ENCODE data around the gene ADPGK. TPM values are rescaled to one million over a fixed set of nuclear protein-coding genes. Genes with fewer than 3 reads are reported as not detected.

The ADPGK gene
- total and polyA plus RNA-seq, 5 donors from 2014 or later: 66.3 to 99.0 (median 87.1) TPM

Other genes with a start within 250 kb of the ADPGK start
- gene GOLGA6B, start 129.1 kb downstream of the ADPGK start, total RNA-seq: not detected
- not detected for gene GOLGA6B, start 129.1 kb downstream of the ADPGK start, polyA plus RNA-seq
- not detected for gene HIGD2B, start 97.6 kb downstream of the ADPGK start, total RNA-seq
- under 1 TPM in 1 of 4 donors, not detected in 3; 0.16 TPM for gene HIGD2B, start 97.6 kb downstream of the ADPGK start, polyA plus RNA-seq
- gene BBS4, start 97.6 kb downstream of the ADPGK start, total RNA-seq: 16.1 TPM
- gene BBS4, start 97.6 kb downstream of the ADPGK start, polyA plus RNA-seq: 10 to 100 TPM in 3 of 4 donors, 1 to 10 TPM in 1; 6.3 to 12.9 (median 11.9) TPM

Data from CD4-positive, CD25-positive, alpha-beta regulatory T cell (primary cell).